Right atrium auricular region (tissue), 2 donors: Measurements from ENCODE around the gene MRPL27. TPM values are rescaled to one million over a fixed set of nuclear protein-coding genes. Genes with fewer than 3 reads are reported as not detected.

Source experiments
- DNase-seq: peaks from one replicate; pipeline ENCODE4 v3.0.0-alpha.2; 2019; ENCODE audit warnings: low spot score
- H3K27ac ChIP-seq, 2 donors: fragments of 200-600 bp; sonication (generic); 1 replicate in 1 of 2; 2 replicates in 1 of 2; pipeline ENCODE4 v1.5.1; 2016 to 2019
- H3K27me3 ChIP-seq, 2 donors: fragments of 200-600 bp; sonication (generic); one replicate each; pipeline versions ENCODE4 v1.5.1 to v1.6.0; 2017 to 2019
- H3K36me3 ChIP-seq: fragments of 200-600 bp; sonication (generic); one replicate; pipeline ENCODE4 v1.5.1; 2016
- H3K4me1 ChIP-seq, 2 donors: fragments of 200-600 bp; sonication (generic); one replicate each; pipeline versions ENCODE4 v1.5.1 to v1.6.0; 2017 to 2019
- H3K4me3 ChIP-seq, 2 donors: fragments of 200-600 bp; sonication (generic); 1 replicate in 1 of 2; 2 replicates in 1 of 2; pipeline ENCODE4 v1.5.1; 2017 to 2019; ENCODE audit warnings: mild to moderate bottlenecking in 1 of 2, moderate library complexity in 1 of 2
- H3K9me3 ChIP-seq, 2 donors: fragments of 200-600 bp; sonication (generic); one replicate each; pipeline ENCODE4 v1.5.1; 2019
- CTCF ChIP-seq, 2 donors: fragments of 200-600 bp; sonication (generic); IDR thresholded peaks; one replicate each; pipeline ENCODE4 v1.5.1; 2019; ENCODE audit warnings: antibody characterized with exemption in 2 of 2
- total RNA-seq, 2 donors: library from RNA; depleted of rRNA; stranded (reverse); fragments of >200 nt; gene quantifications; one replicate each; pipeline ENCODE4 v1.1.0, GENCODE V29; 2016

Gene MRPL27
- total RNA-seq, 2 donors from 2014 or later: 87.1 to 91.0 TPM

GRCh38 chr17:50353600-50354195 is 19.3 kb downstream of the MRPL27 start:
- Histone ChIP-seq H3K4me3 (no peak overlapping the region), H3K27me3 (no peaks in the 10 kb centered on the region), H3K36me3 (peaks cover 54% of the 10 kb centered on the region), H3K27ac (no peak overlapping the region), H3K9me3 (no peaks in the 10 kb centered on the region), H3K4me1 (peaks cover 0 to 7% of the 10 kb centered on the region in 2 donors)
- TF ChIP-seq CTCF (IDR thresholded peaks at IDR 0.05): no peak
- DNase-seq: no peak

GRCh38 chr17:50352693-50353599 is 20.0 kb downstream of the MRPL27 start:
- Histone ChIP-seq H3K27ac (no peak overlapping the region), H3K9me3 (no peaks in the 10 kb centered on the region), H3K4me3 (no peak overlapping the region), H3K27me3 (no peaks in the 10 kb centered on the region), H3K4me1 (peaks cover 0 to 14% of the 10 kb centered on the region in 2 donors), H3K36me3 (peaks cover 46% of the 10 kb centered on the region)
- TF ChIP-seq CTCF (IDR thresholded peaks at IDR 0.05): no peak
- no peak for DNase-seq

GRCh38 chr17:50352072-50352692 is 20.8 kb downstream of the MRPL27 start:
- Histone ChIP-seq H3K9me3 (no peaks in the 10 kb centered on the region), H3K27ac (no peak overlapping the region), H3K4me1 (peaks cover 0 to 21% of the 10 kb centered on the region in 2 donors), H3K4me3 (no peak overlapping the region), H3K27me3 (no peaks in the 10 kb centered on the region), H3K36me3 (peaks cover 43% of the 10 kb centered on the region)
- DNase-seq: no peak
- TF ChIP-seq CTCF (IDR thresholded peaks at IDR 0.05): no peak

GRCh38 chr17:50350733-50351132 is 22.3 kb downstream of the MRPL27 start:
- Histone ChIP-seq H3K36me3 (peaks cover 29% of the 10 kb centered on the region), H3K4me1 (peaks cover 0 to 27% of the 10 kb centered on the region in 2 donors), H3K4me3 (no peak overlapping the region), H3K9me3 (no peaks in the 10 kb centered on the region), H3K27me3 (no peaks in the 10 kb centered on the region), H3K27ac (no peak overlapping the region)
- TF ChIP-seq CTCF (IDR thresholded peaks at IDR 0.05): no peak
- no peak for DNase-seq

- TF ChIP-seq CTCF (IDR thresholded peaks at IDR 0.05): no peak
- no peak overlapping the region for H3K4me3 ChIP-seq
- H3K27me3 ChIP-seq: no peaks in the 10 kb centered on the region
- H3K27ac ChIP-seq: no peak overlapping the region
- no peaks in the 10 kb centered on the region for H3K9me3 ChIP-seq
- H3K36me3 ChIP-seq: peaks cover 14% of the 10 kb centered on the region
- DNase-seq: no peak
- peaks cover 0 to 34% of the 10 kb centered on the region in 2 donors for H3K4me1 ChIP-seq
Observed at GRCh38 chr17:50349243-50349600, 23.8 kb downstream of the MRPL27 start.
